Measurements from ENCODE around the gene PLCB4. TPM values are rescaled to one million over a fixed set of nuclear protein-coding genes. Genes with fewer than 3 reads are reported as not detected.

The PLCB4 gene
- total RNA-seq, 4 donors from 2014 or later: 6.3 to 24.5 (median 10.4) TPM

DNA sequence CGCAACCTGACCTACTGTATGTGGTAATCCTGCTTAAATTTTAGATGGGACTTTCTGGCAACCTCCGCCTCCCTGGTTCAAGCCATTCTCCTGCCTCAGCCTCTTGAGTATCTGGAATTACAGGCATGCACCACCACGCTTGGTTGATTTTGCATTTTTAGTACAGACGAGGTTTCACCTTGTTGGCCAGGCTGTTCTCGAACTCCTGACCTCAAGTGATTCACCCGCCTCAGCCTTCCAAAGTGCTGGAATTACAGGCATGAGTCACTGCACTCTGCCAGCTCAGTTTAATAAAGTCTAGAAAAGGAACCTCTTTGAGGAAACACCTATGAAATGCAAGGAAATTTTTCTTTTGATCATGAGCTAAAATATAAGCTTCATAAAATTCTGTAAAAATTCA, 9.0 kb upstream of the PLCB4 start:
- no peak for DNase-seq (ENCODE audit: low spot score in 2 of 2)
- H3K4me3 ChIP-seq: no peak overlapping the region
- no peaks in the 10 kb centered on the region for H3K9me3 ChIP-seq
- WGBS: 89% methylated on average over 6 of the region's 6 CpGs
- H3K27me3 ChIP-seq: no peaks in the 10 kb centered on the region
- no peak overlapping the region for H3K27ac ChIP-seq
- H3K36me3 ChIP-seq: no peaks in the 10 kb centered on the region
- no peak for TF ChIP-seq POLR2A (IDR thresholded peaks at IDR 0.05)
- no peaks in the 10 kb centered on the region for H3K4me1 ChIP-seq

- Histone ChIP-seq H3K27me3 (no peaks in the 10 kb centered on the region), H3K4me3 (no peak overlapping the region), H3K4me1 (no peaks in the 10 kb centered on the region), H3K36me3 (no peaks in the 10 kb centered on the region), H3K9me3 (no peaks in the 10 kb centered on the region), H3K27ac (no peak overlapping the region)
- 93% methylated on average over 1 of the region's 1 CpG for WGBS
- no peak for TF ChIP-seq POLR2AphosphoS5 (IDR thresholded peaks at IDR 0.05)
- DNase-seq (ENCODE audit: low spot score in 2 of 2): no peak
Measured at GRCh38 chr20:9061434-9061833, 7.5 kb upstream of the PLCB4 start.

GRCh38 chr20:9062066-9062465, 6.8 kb upstream of the PLCB4 start:
- H3K4me1 ChIP-seq: no peaks in the 10 kb centered on the region
- H3K36me3 ChIP-seq: no peaks in the 10 kb centered on the region
- no peak overlapping the region for H3K27ac ChIP-seq
- TF ChIP-seq POLR2A (IDR thresholded peaks at IDR 0.05) (no peak), POLR2AphosphoS5 (IDR thresholded peaks at IDR 0.05) (no peak), EP300 (IDR thresholded peaks at IDR 0.05) (no peak), CTCF (IDR thresholded peaks at IDR 0.05) (no peak)
- no peaks in the 10 kb centered on the region for H3K9me3 ChIP-seq
- 54% methylated on average over 2 of the region's 2 CpGs for WGBS
- H3K27me3 ChIP-seq: no peaks in the 10 kb centered on the region
- DNase-seq (ENCODE audit: low spot score in 2 of 2): no peak
- H3K4me3 ChIP-seq: no peak overlapping the region

- Histone ChIP-seq H3K27ac (no peak overlapping the region), H3K4me1 (peaks cover 16% of the 10 kb centered on the region), H3K27me3 (peaks cover 20% of the 10 kb centered on the region), H3K4me3 (no peak overlapping the region), H3K9me3 (no peaks in the 10 kb centered on the region), H3K36me3 (no peaks in the 10 kb centered on the region)
- TF ChIP-seq POLR2A (IDR thresholded peaks at IDR 0.05): no peak
- TF ChIP-seq EP300 (IDR thresholded peaks at IDR 0.05): no peak
- no peak for TF ChIP-seq CTCF (IDR thresholded peaks at IDR 0.05)
- no peak for TF ChIP-seq POLR2AphosphoS5 (IDR thresholded peaks at IDR 0.05)
- 82% methylated on average over 3 of the region's 3 CpGs for WGBS
- DNase-seq (ENCODE audit: low spot score in 2 of 2): no peak
Measured at GRCh38 chr20:9066191-9066590, 2.7 kb upstream of the PLCB4 start.

- Histone ChIP-seq H3K27ac (peak overlapping the region; percentile 85), H3K27me3 (peaks cover 20% of the 10 kb centered on the region), H3K4me3 (peak overlapping the region; percentile 78), H3K36me3 (no peaks in the 10 kb centered on the region), H3K4me1 (peaks cover 16% of the 10 kb centered on the region), H3K9me3 (no peaks in the 10 kb centered on the region)
- 2% methylated on average over 11 of the region's 57 CpGs for WGBS
- peak in 1 of 2 donors; percentile 64 for DNase-seq (ENCODE audit: low spot score in 2 of 2)
- TF ChIP-seq EP300 (IDR thresholded peaks at IDR 0.05) (no peak), POLR2A (IDR thresholded peaks at IDR 0.05) (no peak), POLR2AphosphoS5 (IDR thresholded peaks at IDR 0.05) (no peak), CTCF (IDR thresholded peaks at IDR 0.05) (no peak)
Measured at GRCh38 chr20:9068233-9068801, 570 bp upstream of the PLCB4 start.

DNA sequence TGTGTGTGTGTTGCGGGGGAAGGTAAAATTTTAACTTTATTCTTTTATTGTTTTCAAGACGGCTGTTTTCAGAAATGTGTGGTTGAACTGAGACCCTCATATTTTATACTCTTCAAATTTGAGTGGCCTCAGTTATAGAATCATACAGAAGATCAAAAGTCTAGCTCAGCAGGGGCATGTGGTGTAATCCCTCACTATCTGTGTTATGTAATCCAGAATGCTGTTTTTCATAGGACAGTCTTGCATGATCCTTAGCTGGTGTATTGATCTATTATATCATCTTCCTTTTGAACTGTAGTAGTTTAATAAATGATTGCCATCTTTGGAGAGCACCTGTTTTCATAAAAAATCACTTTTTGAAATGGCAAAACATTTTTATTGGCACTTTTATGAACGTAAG, 1.4 kb downstream of the PLCB4 start:
- H3K27me3 ChIP-seq: peaks cover 20% of the 10 kb centered on the region
- 75% methylated on average over 3 of the region's 3 CpGs for WGBS
- H3K4me3 ChIP-seq: no peak overlapping the region
- H3K4me1 ChIP-seq: peaks cover 16% of the 10 kb centered on the region
- H3K9me3 ChIP-seq: no peaks in the 10 kb centered on the region
- H3K36me3 ChIP-seq: no peaks in the 10 kb centered on the region
- TF ChIP-seq EP300 (IDR thresholded peaks at IDR 0.05) (no peak), POLR2AphosphoS5 (IDR thresholded peaks at IDR 0.05) (no peak), POLR2A (IDR thresholded peaks at IDR 0.05) (no peak)
- no peak for DNase-seq (ENCODE audit: low spot score in 2 of 2)
- H3K27ac ChIP-seq: no peak overlapping the region
